ENCODE data around the gene STAT2. TPM values are rescaled to one million over a fixed set of nuclear protein-coding genes. Genes with fewer than 3 reads are reported as not detected.

Gene STAT2
- total and polyA plus RNA-seq, 10 of the 15 experiments (the other 5 are each of a cell fraction or from before 2014, with no cell fraction given) = 16.9 to 106 (median 77.9) TPM

GRCh38 chr12:56300644-56301464, 59.1 kb downstream of the STAT2 start (continued):
- TF ChIP-seq PRDM15 (CRISPR knock-in tag; IDR thresholded peaks at IDR 0.05) = no peak
- no peak for TF ChIP-seq GATAD2B (conservative IDR thresholded peaks at IDR 0.05; ENCODE audit: low read depth)
- TF ChIP-seq ZNF687 (IDR thresholded peaks at IDR 0.05) = peak; percentile 63
- peak; percentile 5; the same call in 1 of the 2 replicates for TF ChIP-seq NR2F1 (conservative IDR thresholded peaks at IDR 0.05)
- TF ChIP-seq DPF2 (IDR thresholded peaks at IDR 0.05) = no peak
- TF ChIP-seq MEF2B (IDR thresholded peaks at IDR 0.05; ENCODE audit: partially characterized antibody, poor library complexity, severe bottlenecking) = no peak
- no peak for TF ChIP-seq TAF1 (IDR thresholded peaks at IDR 0.05; ENCODE audit: borderline replicate concordance, low read depth, low read length)
- TF ChIP-seq KAT2A (conservative IDR thresholded peaks at IDR 0.05; ENCODE audit: control insufficient read depth, low read depth, low read length) = no peak
- peak; percentile 96 for TF ChIP-seq ZBTB33 (IDR thresholded peaks at IDR 0.05)
- no peak for TF ChIP-seq KLF5 (IDR thresholded peaks at IDR 0.05; ENCODE audit: partially characterized antibody)
- no peak for TF ChIP-seq CTCF (IDR thresholded peaks at IDR 0.05 in 2 of 3, conservative IDR thresholded peaks at IDR 0.05 in 1 of 3; ENCODE audit: control insufficient read depth in 2 of 3, extremely low read depth in 1 of 3, insufficient read depth in 1 of 3, low read depth in 3 of 3, low read length in 3 of 3)
- TF ChIP-seq STAT1 (conservative IDR thresholded peaks at IDR 0.05) = no peak
- TF ChIP-seq ZZZ3 (IDR thresholded peaks at IDR 0.05; ENCODE audit: control insufficient read depth, insufficient read length, low read depth) = no peak
- TF ChIP-seq MXI1 (IDR thresholded peaks at IDR 0.05; ENCODE audit: low read depth, low read length) = no peak
- no peak for TF ChIP-seq HCFC1 (IDR thresholded peaks at IDR 0.05; ENCODE audit: low read length)
- TF ChIP-seq LARP7 (IDR thresholded peaks at IDR 0.05) = no peak

Data from GM12878 (cell line).